ENCODE measurements around the gene OR10H4.

DNA sequence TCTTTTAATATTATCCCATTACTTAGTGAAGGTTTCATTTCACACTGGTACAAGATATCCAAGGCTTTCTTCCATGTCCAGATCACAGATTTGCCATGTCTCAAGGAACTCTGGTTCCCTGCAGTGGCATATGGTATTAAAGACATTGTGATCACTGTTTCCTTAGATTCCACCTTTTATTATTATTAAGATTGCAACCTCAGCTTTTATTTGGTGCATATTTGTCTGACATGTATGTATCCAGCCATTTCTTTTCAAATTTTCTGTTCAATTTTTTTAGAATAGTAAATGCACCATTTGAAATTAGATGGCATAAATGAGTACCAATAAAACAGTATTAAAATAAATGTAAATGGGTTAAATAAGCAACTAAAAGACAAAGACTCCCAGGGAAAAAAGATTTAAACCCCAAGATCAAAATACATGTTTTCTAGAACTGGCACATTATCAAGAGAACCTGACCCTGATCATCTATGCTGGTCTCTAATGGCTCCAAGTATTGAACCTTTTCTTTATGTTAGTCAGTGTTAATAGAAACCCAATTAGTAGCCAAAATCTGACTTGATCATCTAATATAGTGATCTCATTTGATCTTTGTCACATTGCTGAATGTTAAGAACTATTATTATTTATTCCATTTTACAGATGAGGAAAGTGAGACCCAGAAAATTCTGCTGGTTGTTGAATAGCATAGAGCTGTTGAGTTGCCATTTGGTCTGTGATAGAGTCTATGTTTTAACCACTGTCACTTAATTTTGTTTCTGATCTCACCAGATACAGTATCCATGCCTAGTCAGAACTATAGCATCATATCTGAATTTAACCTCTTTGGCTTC is at the start of gene OR10H4:
- TF ChIP-seq, protein P1, sequence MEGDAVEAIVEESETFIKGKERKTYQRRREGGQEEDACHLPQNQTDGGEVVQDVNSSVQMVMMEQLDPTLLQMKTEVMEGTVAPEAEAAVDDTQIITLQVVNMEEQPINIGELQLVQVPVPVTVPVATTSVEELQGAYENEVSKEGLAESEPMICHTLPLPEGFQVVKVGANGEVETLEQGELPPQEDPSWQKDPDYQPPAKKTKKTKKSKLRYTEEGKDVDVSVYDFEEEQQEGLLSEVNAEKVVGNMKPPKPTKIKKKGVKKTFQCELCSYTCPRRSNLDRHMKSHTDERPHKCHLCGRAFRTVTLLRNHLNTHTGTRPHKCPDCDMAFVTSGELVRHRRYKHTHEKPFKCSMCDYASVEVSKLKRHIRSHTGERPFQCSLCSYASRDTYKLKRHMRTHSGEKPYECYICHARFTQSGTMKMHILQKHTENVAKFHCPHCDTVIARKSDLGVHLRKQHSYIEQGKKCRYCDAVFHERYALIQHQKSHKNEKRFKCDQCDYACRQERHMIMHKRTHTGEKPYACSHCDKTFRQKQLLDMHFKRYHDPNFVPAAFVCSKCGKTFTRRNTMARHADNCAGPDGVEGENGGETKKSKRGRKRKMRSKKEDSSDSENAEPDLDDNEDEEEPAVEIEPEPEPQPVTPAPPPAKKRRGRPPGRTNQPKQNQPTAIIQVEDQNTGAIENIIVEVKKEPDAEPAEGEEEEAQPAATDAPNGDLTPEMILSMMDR (conservative IDR thresholded peaks at IDR 0.05 in 1 of 2, IDR thresholded peaks at IDR 0.05 in 1 of 2; ENCODE audit: extremely low read depth in 1 of 2, insufficient read depth in 1 of 2, low read depth in 1 of 2, low read length in 2 of 2): no peak
- no peak for TF ChIP-seq EZH2 (IDR thresholded peaks at IDR 0.05; ENCODE audit: borderline replicate concordance, low read length)

Data from mammary epithelial cell (primary cell).